ENCODE data around the gene SLC38A8. TPM values are rescaled to one million over a fixed set of nuclear protein-coding genes. Genes with fewer than 3 reads are reported as not detected.
A peak's percentile ranks its signal among the peaks of the same experiment; 100 is the strongest.

Gene SLC38A8
- total and polyA plus RNA-seq, 3 donors from 2014 or later = 0.33 to 0.43 (median 0.39) TPM

GRCh38 chr16:84054916-84055315, 12.3 kb upstream of the SLC38A8 start:
- no peaks in the 10 kb centered on the region for H3K36me3 ChIP-seq (ENCODE audit: low read depth, missing control alignments)
- no peak for DNase-seq
- WGBS, 2 donors = 77 to 89% methylated on average over 7 to 13 of the region's 13 CpGs
- H3K9me3 ChIP-seq = no peaks in the 10 kb centered on the region
- peaks cover 23% of the 10 kb centered on the region for H3K4me1 ChIP-seq
- H3K27ac ChIP-seq = peak overlapping the region; percentile 21 to 72
- no peak overlapping the region for H3K4me3 ChIP-seq
- intact Hi-C loops (cut with DNase I; ENCODE audit: low total_unique reads) = no loop called here
- no peaks in the 10 kb centered on the region for H3K27me3 ChIP-seq
- no peak for TF ChIP-seq CTCF (IDR thresholded peaks at IDR 0.05)
- TF ChIP-seq POLR2A (IDR thresholded peaks at IDR 0.05) = no peak

GRCh38 chr16:84054271-84054670, 11.7 kb upstream of the SLC38A8 start:
- TF ChIP-seq POLR2A (IDR thresholded peaks at IDR 0.05) (no peak), CTCF (IDR thresholded peaks at IDR 0.05) (no peak)
- WGBS, 2 donors = 93 to 95% methylated on average over 3 to 16 of the region's 16 CpGs
- intact Hi-C loops (cut with DNase I; ENCODE audit: low total_unique reads) = no loop called here
- Histone ChIP-seq H3K9me3 (no peaks in the 10 kb centered on the region), H3K27me3 (no peaks in the 10 kb centered on the region), H3K4me1 (peaks cover 23% of the 10 kb centered on the region), H3K4me3 (no peak overlapping the region), H3K36me3 (ENCODE audit: low read depth, missing control alignments) (no peaks in the 10 kb centered on the region), H3K27ac (no peak overlapping the region)
- no peak for DNase-seq

- Histone ChIP-seq H3K4me3 (no peak overlapping the region), H3K4me1 (peaks cover 19% of the 10 kb centered on the region), H3K9me3 (no peaks in the 10 kb centered on the region), H3K36me3 (ENCODE audit: low read depth, missing control alignments) (no peaks in the 10 kb centered on the region), H3K27ac (no peak overlapping the region), H3K27me3 (no peaks in the 10 kb centered on the region)
- TF ChIP-seq CTCF (IDR thresholded peaks at IDR 0.05) (no peak), POLR2A (IDR thresholded peaks at IDR 0.05) (no peak)
- no peak for DNase-seq
- intact Hi-C loops (cut with DNase I; ENCODE audit: low total_unique reads) = no loop called here
- 93 to 95% methylated on average over 13 of the region's 13 CpGs for WGBS, 2 donors
These were observed 10.6 kb upstream of the SLC38A8 start for GRCh38 chr16:84053237-84053636.

GRCh38 chr16:84052071-84052622, 9.6 kb upstream of the SLC38A8 start:
- Histone ChIP-seq H3K27me3 (no peaks in the 10 kb centered on the region), H3K4me1 (peaks cover 15% of the 10 kb centered on the region), H3K27ac (no peak overlapping the region), H3K9me3 (no peaks in the 10 kb centered on the region), H3K36me3 (ENCODE audit: low read depth, missing control alignments) (no peaks in the 10 kb centered on the region), H3K4me3 (no peak overlapping the region)
- intact Hi-C loops (cut with DNase I; ENCODE audit: low total_unique reads) = no loop called here
- DNase-seq = peak; percentile 59
- no peak for TF ChIP-seq CTCF (IDR thresholded peaks at IDR 0.05)
- TF ChIP-seq POLR2A (IDR thresholded peaks at IDR 0.05) = no peak
- WGBS, 2 donors = 79 to 82% methylated on average over 26 to 27 of the region's 27 CpGs

GRCh38 chr16:84050316-84050715, 7.7 kb upstream of the SLC38A8 start:
- Histone ChIP-seq H3K36me3 (ENCODE audit: low read depth, missing control alignments) (no peaks in the 10 kb centered on the region), H3K9me3 (no peaks in the 10 kb centered on the region), H3K27me3 (no peaks in the 10 kb centered on the region), H3K4me1 (peaks cover 3% of the 10 kb centered on the region), H3K27ac (no peak overlapping the region), H3K4me3 (no peak overlapping the region)
- intact Hi-C loops (cut with DNase I; ENCODE audit: low total_unique reads) = no loop called here
- WGBS, 2 donors = 90 to 95% methylated on average over 9 of the region's 9 CpGs
- TF ChIP-seq POLR2A (IDR thresholded peaks at IDR 0.05) (no peak), CTCF (IDR thresholded peaks at IDR 0.05) (no peak)
- no peak for DNase-seq
